SK-N-SH (cell line): ENCODE data around the gene CFAP210. TPM values are rescaled to one million over a fixed set of nuclear protein-coding genes. Genes with fewer than 3 reads are reported as not detected.

ENCODE experiments used
- CTCF ChIA-PET: fragments of 300-600, 350-600 bp; formaldehyde crosslinking; extraction: SDS; loops from one replicate; lab custom pipeline; 2021; lab: Yijun Ruan, JAX
- POLR2A ChIA-PET: fragments of 350-600 bp; sonication (Branson Sonifier 250); formaldehyde crosslinking; extraction: SDS; loops from one replicate; lab custom pipeline; 2020; ENCODE audit warnings: antibody characterized with exemption, inconsistent platforms; lab: Yijun Ruan, JAX
- DNase-seq: peaks from one replicate; pipeline ENCODE4 v3.0.0; 2012
- H2AFZ ChIP-seq: fragments of 200-600 bp; sonication (generic); 2 replicates; pipeline ENCODE4 v1.8.1; 2016; ENCODE audit warnings: antibody characterized with exemption, mild to moderate bottlenecking, low read depth
- H3F3A ChIP-seq: fragments of 200-600 bp; sonication (generic); replicated peaks from 2 replicates; pipeline ENCODE3; 2016; ENCODE audit warnings: antibody characterized with exemption, mild to moderate bottlenecking; ENCODE audit not compliant: insufficient read depth
- H3K27ac ChIP-seq, 2 experiments: fragments of 200-500 bp in 1 of 2; fragments of 200-600 bp in 1 of 2; sonication (Bioruptor generic) in 1 of 2; sonication (generic), shearing (Covaris generic) in 1 of 2; 2 replicates each; pipeline versions ENCODE4 v1.5.1 to v1.6.1; 2014 to 2016; ENCODE audit warnings: low read depth in 2 of 2, inconsistent platforms in 1 of 2, low read length in 1 of 2, mild to moderate bottlenecking in 1 of 2, mixed read lengths in 1 of 2
- H3K27me3 ChIP-seq: fragments of 200-600 bp; sonication (generic), shearing (Covaris generic); 2 replicates; pipeline ENCODE4 v1.6.1; 2016; ENCODE audit warnings: mixed run types; ENCODE audit not compliant: insufficient read depth
- H3K36me3 ChIP-seq, 2 experiments: fragments of 200-500 bp in 1 of 2; fragments of 200-600 bp in 1 of 2; sonication (Bioruptor generic) in 1 of 2; sonication (generic) in 1 of 2; replicated peaks in 1 of 2; 2 replicates each; pipeline versions ENCODE3 to v1.5.1; 2014 to 2016; ENCODE audit warnings: low read length in 1 of 2, mild to moderate bottlenecking in 1 of 2; ENCODE audit not compliant: insufficient read depth in 2 of 2, control insufficient read depth in 1 of 2
- H3K4me1 ChIP-seq, 2 experiments: fragments of 200-500 bp in 1 of 2; fragments of 200-600 bp in 1 of 2; sonication (Bioruptor generic) in 1 of 2; sonication (generic), shearing (Covaris generic) in 1 of 2; 2 replicates each; pipeline versions ENCODE4 v1.5.1 to v1.6.1; 2014 to 2016; ENCODE audit warnings: low read depth in 1 of 2, low read length in 1 of 2, mixed run types in 1 of 2; ENCODE audit not compliant: insufficient read depth in 2 of 2, control insufficient read depth in 1 of 2
- H3K4me2 ChIP-seq: fragments of 200-600 bp; sonication (generic), shearing (Covaris generic); 2 replicates; pipeline ENCODE4 v1.6.1; 2017; ENCODE audit warnings: mixed run types
- H3K4me3 ChIP-seq, 2 experiments: fragments of 200-500 bp in 1 of 2; fragments of 200-600 bp in 1 of 2; sonication (Bioruptor generic) in 1 of 2; sonication (generic), shearing (Covaris generic) in 1 of 2; 2 replicates each; pipeline versions ENCODE4 v1.5.1 to v1.8.1; 2014 to 2016; ENCODE audit warnings: low read depth in 2 of 2, inconsistent platforms in 1 of 2, low read length in 1 of 2, mild to moderate bottlenecking in 1 of 2, mixed read lengths in 1 of 2, moderate library complexity in 1 of 2
- H3K79me2 ChIP-seq: fragments of 200-600 bp; sonication (generic); 2 replicates; pipeline ENCODE4 v1.8.1; 2017; ENCODE audit warnings: mild to moderate bottlenecking; ENCODE audit not compliant: insufficient read depth
- H3K9ac ChIP-seq: fragments of 200-600 bp; sonication (generic); 2 replicates; pipeline ENCODE4 v1.6.1; 2017; ENCODE audit warnings: mixed run types
- H3K9me2 ChIP-seq: fragments of 200-600 bp; sonication (generic); 2 replicates; pipeline ENCODE4 v1.6.1; 2017; ENCODE audit warnings: mixed run types
- H3K9me3 ChIP-seq: fragments of 200-600 bp; sonication (generic); 2 replicates; pipeline ENCODE4 v1.6.1; 2017; ENCODE audit warnings: mixed run types, mild to moderate bottlenecking, moderate library complexity
- H4K20me1 ChIP-seq: fragments of 200-600 bp; sonication (generic); 2 replicates; pipeline ENCODE4 v1.6.1; 2017; ENCODE audit warnings: mild to moderate bottlenecking, mixed run types; ENCODE audit not compliant: insufficient read depth
- CHD2 ChIP-seq: fragments of 150-350 bp; IDR thresholded peaks from 2 replicates; pipeline ENCODE4 v1.6.1; 2018; ENCODE audit warnings: low read length; ENCODE audit not compliant: partially characterized antibody
- CTCF ChIP-seq: fragments of 200-600 bp; sonication (generic); IDR thresholded peaks from 2 replicates; pipeline ENCODE4 v1.6.1; 2017; ENCODE audit warnings: antibody characterized with exemption, mild to moderate bottlenecking, moderate library complexity
- ELF1 ChIP-seq: IDR thresholded peaks from 2 replicates; pipeline ENCODE4 v1.4.0; 2012
- EP300 ChIP-seq, 2 experiments: IDR thresholded peaks; 2 replicates each; pipeline versions ENCODE4 v1.4.0 to v1.6.1; 2012; ENCODE audit warnings: borderline replicate concordance in 1 of 2, low read depth in 1 of 2, low read length in 1 of 2
- FOSL2 ChIP-seq: IDR thresholded peaks from 2 replicates; pipeline ENCODE4 v1.4.0; 2012; ENCODE audit warnings: low read depth, mild to moderate bottlenecking, moderate library complexity, borderline replicate concordance
- FOXJ3 ChIP-seq: sonication (generic); formaldehyde crosslinking; IDR thresholded peaks from 2 replicates; pipeline ENCODE4 v1.5.1; 2020; ENCODE audit warnings: mild to moderate bottlenecking, missing genetic modification reagents
- FOXM1 ChIP-seq: IDR thresholded peaks from 2 replicates; pipeline ENCODE4 v1.4.0; 2012; ENCODE audit warnings: low read depth, mild to moderate bottlenecking
- GATA2 ChIP-seq: sonication (generic); formaldehyde crosslinking; IDR thresholded peaks from 2 replicates; pipeline ENCODE4 v1.5.0; 2020; ENCODE audit warnings: mild to moderate bottlenecking, missing genetic modification reagents
- MEF2A ChIP-seq: IDR thresholded peaks from 2 replicates; pipeline ENCODE4 v1.4.0; 2012; ENCODE audit warnings: low read depth, borderline replicate concordance
- MXI1 ChIP-seq: IDR thresholded peaks from 2 replicates; pipeline ENCODE4 v1.6.1; 2012; ENCODE audit warnings: mild to moderate bottlenecking, low read depth, low read length, improper control_type of control experiment
- NFIC ChIP-seq: IDR thresholded peaks from 2 replicates; pipeline ENCODE4 v1.4.0; 2012; ENCODE audit warnings: borderline replicate concordance
- REST ChIP-seq: IDR thresholded peaks from 2 replicates; pipeline ENCODE4 v1.6.1; 2012; ENCODE audit warnings: mild to moderate bottlenecking, low read depth, low read length, moderate library complexity
- RFX5 ChIP-seq: IDR thresholded peaks from 2 replicates; pipeline ENCODE4 v1.6.1; 2012; ENCODE audit warnings: mild to moderate bottlenecking, improper control_type of control experiment, low read length
- SMC3 ChIP-seq: IDR thresholded peaks from 2 replicates; pipeline ENCODE4 v1.6.1; 2012; ENCODE audit warnings: low read depth, low read length, improper control_type of control experiment
- TAF1 ChIP-seq: IDR thresholded peaks from 2 replicates; pipeline ENCODE4 v1.6.1; 2012; ENCODE audit warnings: low read depth, mild to moderate bottlenecking, low read length, moderate library complexity, borderline replicate concordance
- TCF12 ChIP-seq: IDR thresholded peaks from 2 replicates; pipeline ENCODE4 v1.4.0; 2012
- TEAD4 ChIP-seq: IDR thresholded peaks from 2 replicates; pipeline ENCODE4 v1.4.0; 2012; ENCODE audit warnings: mild to moderate bottlenecking, borderline replicate concordance; ENCODE audit not compliant: insufficient read depth
- USF1 ChIP-seq: IDR thresholded peaks from 2 replicates; pipeline ENCODE4 v1.4.0; 2012; ENCODE audit warnings: low read depth, borderline replicate concordance
- USF2 ChIP-seq: fragments of 150-350 bp; IDR thresholded peaks from 2 replicates; pipeline ENCODE4 v1.6.1; 2017; ENCODE audit warnings: antibody characterized with exemption, low read length, low read depth, borderline replicate concordance
- YY1 ChIP-seq: IDR thresholded peaks from 2 replicates; pipeline ENCODE4 v1.4.0; 2012; ENCODE audit warnings: low read depth, mild to moderate bottlenecking
- ZBTB33 ChIP-seq: IDR thresholded peaks from 2 replicates; pipeline ENCODE4 v1.4.0; 2012; ENCODE audit warnings: low read depth, borderline replicate concordance
- WGBS: methylation state at CpG from one replicate; pipeline ENCODE4 v1.1.6; 2017; ENCODE audit warnings: low lambda C conversion rate; 5-methylcytosine and 5-hydroxymethylcytosine counted together
- polyA plus RNA-seq, 3 experiments: library from polyadenylated mRNA; depleted of rRNA; stranded (reverse); fragments of >200 nt; gene quantifications; 2 replicates each; pipeline ENCODE4 v1.2.3, GENCODE V29; 2012
- TF ChIP-seq, protein P1 (sequence below): fragments of 150-350 bp; IDR thresholded peaks from 2 replicates; pipeline ENCODE4 v1.6.1; 2016; ENCODE audit warnings: mild to moderate bottlenecking, low read depth, low read length

The CFAP210 gene
- polyA plus RNA-seq, 1 of the 3 experiments (the other 2 are of a cell fraction): 0.03 TPM

DNA sequence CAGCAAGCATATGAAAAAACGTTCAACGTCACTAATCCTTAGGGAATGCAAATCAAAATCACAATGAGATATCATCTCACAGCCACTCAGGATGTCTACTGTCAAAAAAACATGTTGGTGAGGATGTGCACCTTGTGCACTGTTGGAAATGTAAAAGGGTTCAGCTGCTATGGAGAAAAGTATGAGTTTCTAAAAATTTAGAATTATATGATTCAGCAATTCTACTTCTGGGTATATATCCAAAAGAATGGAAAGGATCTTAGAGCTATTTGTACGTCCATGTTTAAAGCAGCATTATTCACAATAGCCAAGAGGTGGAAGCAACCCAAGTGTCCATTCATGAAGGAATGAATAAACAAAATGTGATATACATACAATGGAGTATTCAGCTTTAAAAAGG lies 50.0 kb downstream of the CFAP210 start (continued):
- TF ChIP-seq ZBTB33 (no peak), NFIC (no peak), MXI1 (no peak), USF2 (no peak), TAF1 (no peak), FOXM1 (no peak)

- peaks cover 34 to 37% of the 10 kb centered on the region in 2 experiments for H3K36me3 ChIP-seq
- no peaks in the 10 kb centered on the region for H3K9me3 ChIP-seq
- H3K9me2 ChIP-seq: no peaks in the 10 kb centered on the region
- H3K4me1 ChIP-seq: no peaks in the 10 kb centered on the region; a peak in 1 of 4 replicates
- ChIA-PET CTCF (interaction anchor here (1.4 to 3.9 kb wide), 2 partner anchors 12 to 183 kb away, joined by 4 to 21 read pairs; partner anchors contain the start of gene METTL5), POLR2A (no interaction called here)
- H3K27me3 ChIP-seq: no peaks in the 10 kb centered on the region
- H3F3A ChIP-seq: peaks cover 6% of the 10 kb centered on the region
- DNase-seq: no peak
- no peak overlapping the region for H3K4me3 ChIP-seq
- 93% methylated on average over 2 of the region's 2 CpGs for WGBS
- H3K79me2 ChIP-seq: no peaks in the 10 kb centered on the region
- H3K9ac ChIP-seq: no peak overlapping the region
- no peaks in the 10 kb centered on the region for H4K20me1 ChIP-seq
- no peak overlapping the region for H3K4me2 ChIP-seq
- no peak overlapping the region for H3K27ac ChIP-seq
- no peak overlapping the region for H2AFZ ChIP-seq
- no peak for TF ChIP-seq TEAD4
- TF ChIP-seq MEF2A: no peak
- TF ChIP-seq FOXM1: no peak
- TF ChIP-seq, protein P1, sequence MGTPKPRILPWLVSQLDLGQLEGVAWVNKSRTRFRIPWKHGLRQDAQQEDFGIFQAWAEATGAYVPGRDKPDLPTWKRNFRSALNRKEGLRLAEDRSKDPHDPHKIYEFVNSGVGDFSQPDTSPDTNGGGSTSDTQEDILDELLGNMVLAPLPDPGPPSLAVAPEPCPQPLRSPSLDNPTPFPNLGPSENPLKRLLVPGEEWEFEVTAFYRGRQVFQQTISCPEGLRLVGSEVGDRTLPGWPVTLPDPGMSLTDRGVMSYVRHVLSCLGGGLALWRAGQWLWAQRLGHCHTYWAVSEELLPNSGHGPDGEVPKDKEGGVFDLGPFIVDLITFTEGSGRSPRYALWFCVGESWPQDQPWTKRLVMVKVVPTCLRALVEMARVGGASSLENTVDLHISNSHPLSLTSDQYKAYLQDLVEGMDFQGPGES: no peak
- TF ChIP-seq REST: no peak
- TF ChIP-seq TCF12: no peak
- no peak for TF ChIP-seq GATA2 (CRISPR knock-in tag)
- no peak for TF ChIP-seq EP300 (IDR thresholded peaks at IDR 0.05; ENCODE audit: borderline replicate concordance in 1 of 2, low read depth in 1 of 2, low read length in 1 of 2)
- no peak for TF ChIP-seq NFIC
- no peak for TF ChIP-seq CTCF
- no peak for TF ChIP-seq ELF1
- no peak for TF ChIP-seq TAF1
- no peak for TF ChIP-seq FOSL2
- no peak for TF ChIP-seq RFX5
- no peak for TF ChIP-seq FOXJ3 (CRISPR knock-in tag)
- TF ChIP-seq SMC3: no peak
- TF ChIP-seq YY1: no peak
- no peak for TF ChIP-seq USF1
- TF ChIP-seq CHD2: no peak
Observed at GRCh38 chr2:169641464-169641863, 52.7 kb downstream of the CFAP210 start.
